K562 (cell line): ENCODE measurements around the gene ZFP64. TPM values are rescaled to one million over a fixed set of nuclear protein-coding genes. Genes with fewer than 3 reads are reported as not detected.

Experiments
- ATAC-seq: fragments of 200-7000 bp; cut with Tn5 transposase; 3 replicates; pipeline ENCODE4 v1.9.1; 2020; ENCODE audit warnings: moderate library complexity
- BruUV-seq: library from RNA; stranded (reverse); fragments of 400-500 nt; replicated peaks from 2 replicates; lab custom pipeline; 2021; lab: Mats Ljungman, UMichigan
- CTCF ChIA-PET: fragments of 300-600 bp; formaldehyde crosslinking; extraction: SDS; loops from one replicate; lab custom pipeline; 2021; ENCODE audit warnings: low intra/inter-chr PET ratio; lab: Yijun Ruan, JAX
- POLR2A ChIA-PET: fragments of 300-600, 350-650 bp; sonication (Branson Sonifier 250); formaldehyde crosslinking; extraction: SDS; loops from one replicate; lab custom pipeline; 2021; ENCODE audit warnings: antibody characterized with exemption, inconsistent platforms; lab: Yijun Ruan, JAX
- DNase-seq, 4 experiments: peaks; one replicate each; pipeline versions ENCODE4 v3.0.0 to v3.0.0-alpha.2; 2011 to 2018; ENCODE audit warnings: low spot score in 3 of 4, mixed read lengths in 3 of 4; ENCODE audit errors: extremely low read depth in 1 of 4
- FAIRE-seq: peaks from 2 replicates; lab custom pipeline; 2011; peaks lifted over from hg19 to GRCh38; lab: Jason Lieb, UNC
- H2AFZ ChIP-seq: 2 replicates; pipeline ENCODE4 v1.6.0; 2011; ENCODE audit warnings: low read depth, low read length, control low read depth, inconsistent platforms
- H3K27ac ChIP-seq: fragments of 200-600 bp; 3 replicates; pipeline ENCODE4 v1.8.0; 2011; ENCODE audit warnings: low read depth, mild to moderate bottlenecking, control low read depth, inconsistent platforms, low read length, moderate library complexity, mixed read lengths; ENCODE audit errors: extremely low read depth
- H3K27me3 ChIP-seq, 2 experiments: fragments of 300-600 bp in 1 of 2; 2 replicates in 1 of 2; 3 replicates in 1 of 2; pipeline versions ENCODE4 v1.6.0 to v1.8.0; 2011; ENCODE audit warnings: inconsistent platforms in 2 of 2, low read length in 2 of 2, mild to moderate bottlenecking in 1 of 2, mixed read lengths in 1 of 2, moderate library complexity in 1 of 2; ENCODE audit not compliant: control insufficient read depth in 2 of 2, insufficient read depth in 2 of 2
- H3K36me3 ChIP-seq: fragments of 300-600 bp; 3 replicates; pipeline ENCODE4 v1.8.0; 2011; ENCODE audit warnings: mild to moderate bottlenecking, low read length, inconsistent platforms; ENCODE audit not compliant: control insufficient read depth, insufficient read depth
- H3K4me1 ChIP-seq, 2 experiments: fragments of 200-600 bp in 1 of 2; replicated peaks in 1 of 2; 2 replicates in 1 of 2; 3 replicates in 1 of 2; pipeline versions ENCODE4 v1.5.1 to v1.8.0; 2011; ENCODE audit warnings: inconsistent platforms in 2 of 2, low read length in 2 of 2, mild to moderate bottlenecking in 1 of 2, mixed read lengths in 1 of 2, moderate library complexity in 1 of 2; ENCODE audit not compliant: control insufficient read depth in 2 of 2, insufficient read depth in 2 of 2
- H3K4me2 ChIP-seq: 2 replicates; pipeline ENCODE4 v1.6.1; 2011; ENCODE audit warnings: low read length, control low read depth, inconsistent platforms, mixed read lengths; ENCODE audit not compliant: insufficient read depth
- H3K4me3 ChIP-seq: fragments of 200-600 bp; sonication (generic), shearing (Covaris generic); 2 replicates; pipeline ENCODE4 v1.5.1; 2016; ENCODE audit warnings: control low read depth, inconsistent platforms
- H3K79me2 ChIP-seq: fragments of 200-600 bp; 3 replicates; pipeline ENCODE4 v1.8.0; 2011; ENCODE audit warnings: low read length, inconsistent platforms; ENCODE audit not compliant: control insufficient read depth, insufficient read depth
- H3K9ac ChIP-seq, 2 experiments: 2 replicates each; pipeline versions ENCODE4 v1.6.0 to v1.6.1; 2011; ENCODE audit warnings: low read depth in 2 of 2, low read length in 2 of 2, control low read depth in 1 of 2, inconsistent platforms in 1 of 2, mild to moderate bottlenecking in 1 of 2, mixed read lengths in 1 of 2; ENCODE audit not compliant: insufficient read depth in 1 of 2
- H3K9me1 ChIP-seq: one replicate; pipeline ENCODE4 v1.6.0; 2011; ENCODE audit warnings: inconsistent platforms, mild to moderate bottlenecking, low read length, moderate library complexity; ENCODE audit not compliant: control insufficient read depth, insufficient read depth
- H3K9me3 ChIP-seq: replicated peaks from 2 replicates; pipeline ENCODE4 v1.5.1; 2011; ENCODE audit warnings: low read depth, low read length, inconsistent platforms; ENCODE audit not compliant: control insufficient read depth, insufficient read depth
- H4K20me1 ChIP-seq: replicated peaks from 2 replicates; pipeline ENCODE4 v1.6.1; 2011; ENCODE audit warnings: low read length, inconsistent platforms, mixed read lengths; ENCODE audit not compliant: control insufficient read depth, insufficient read depth
- PHF20 ChIP-seq: fragments of 450-650 bp; IDR thresholded peaks from 2 replicates; pipeline ENCODE4 v1.6.1; 2018; ENCODE audit not compliant: partially characterized antibody
- RBM25 ChIP-seq: fragments of 200-400 bp; formaldehyde crosslinking; IDR thresholded peaks from 2 replicates; pipeline ENCODE4 v1.6.1; 2018; ENCODE audit warnings: low read length, low read depth, moderate library complexity; ENCODE audit not compliant: severe bottlenecking
- SMC3 ChIP-seq: conservative IDR thresholded peaks from 2 replicates; pipeline ENCODE4 v1.6.1; 2011; ENCODE audit warnings: low read depth, low read length, improper control_type of control experiment; ENCODE audit not compliant: insufficient read depth
- STAG1 ChIP-seq: sonication (generic); formaldehyde crosslinking; IDR thresholded peaks from 2 replicates; pipeline ENCODE4 v1.5.0; 2020; ENCODE audit warnings: missing genetic modification reagents, borderline replicate concordance
- ZNF124 ChIP-seq: sonication (generic); formaldehyde crosslinking; IDR thresholded peaks from 2 replicates; pipeline ENCODE4 v1.8.1; 2022; ENCODE audit warnings: missing genetic modification reagents
- ZNF134 ChIP-seq: fragments of 250-450 bp; sonication (Bioruptor Pico); conservative IDR thresholded peaks from 2 replicates; pipeline ENCODE4 v1.4.0; 2020
- ZNF408 ChIP-seq: fragments of 250-450 bp; sonication (Bioruptor Pico); IDR thresholded peaks from 2 replicates; pipeline ENCODE4 v1.4.0; 2020; ENCODE audit warnings: low read depth, mild to moderate bottlenecking, moderate library complexity
- WGBS: fragments of 100-300 bp; shearing (Covaris generic); methylation state at CpG from one replicate; pipeline ENCODE4 v1.1.6; 2016; ENCODE audit warnings: low coverage, mixed read lengths; ENCODE audit not compliant: insufficient coverage; ENCODE audit errors: missing lambda C conversion rate; 5-methylcytosine and 5-hydroxymethylcytosine counted together
- in situ Hi-C: fragments of 300-500 bp; cut with MboI; formaldehyde crosslinking; loops from 4 replicates; pipeline ENCODE4 v1.15.0; 2018; ENCODE audit warnings: inconsistent platforms, mixed read lengths
- intact Hi-C: fragments of 100-400 bp; cut with micrococcal nuclease; formaldehyde crosslinking; loops from 2 replicates; pipeline ENCODE4 v1.14.2; 2022
- polyA plus RNA-seq, 8 experiments: library from polyadenylated mRNA; depleted of rRNA in 4 of 8; stranded (reverse) in 5 of 8; unstranded in 3 of 8; fragments of >200 nt; fragmentation: Nextera tagmentation in 2 of 8; fragmentation: Illumina TruSeq in 1 of 8; extraction: Ambion mirVana in 2 of 8; extraction: Trizol in 1 of 8; gene quantifications; 2 replicates each; pipeline versions ENCODE4 v1.2.1 to v1.2.3, GENCODE V29; 2011 to 2014; ENCODE audit warnings: inconsistent platforms in 1 of 8, missing spikeins in 1 of 8
- total RNA-seq, 7 experiments: library from RNA; depleted of rRNA in 6 of 7; stranded (reverse); fragments of >200 nt in 6 of 7; fragmentation: Illumina TruSeq in 2 of 7; extraction: Trizol in 2 of 7; gene quantifications; 2 replicates each; pipeline versions ENCODE4 v1.2.1 to v1.2.3, GENCODE V29; 2011 to 2021; ENCODE audit warnings: low replicate concordance in 1 of 7

ZFP64 gene
- total and polyA plus RNA-seq, 9 of the 15 experiments (the other 6 are each of a cell fraction or from before 2014, with no cell fraction given): 1.4 to 13.4 (median 7.0) TPM

GRCh38 chr20:52213995-52214394, 22.4 kb upstream of the ZFP64 start:
- CTCF ChIA-PET: no interaction called here
- in situ Hi-C loops (no loop called here), intact Hi-C loops (loop anchor here (10.0 kb wide), 1 partner anchor 89 kb away; no protein-coding TSS in a partner anchor)
- TF ChIP-seq ZNF134 (CRISPR knock-in tag) (no peak), STAG1 (CRISPR knock-in tag) (no peak), RBM25 (no peak), PHF20 (no peak), ZNF408 (no peak), SMC3 (no peak), ZNF124 (CRISPR knock-in tag) (no peak)
- Histone ChIP-seq H4K20me1 (no peaks in the 10 kb centered on the region), H3K9me1 (no peaks in the 10 kb centered on the region), H3K36me3 (no peaks in the 10 kb centered on the region; the same call in 2 of the 3 replicates), H3K27ac (no peak overlapping the region), H3K4me1 (no peaks in the 10 kb centered on the region; a peak in 1 of 5 replicates), H2AFZ (no peak overlapping the region), H3K79me2 (peaks cover 41% of the 10 kb centered on the region), H3K4me2 (no peak overlapping the region), H3K27me3 (no peaks in the 10 kb centered on the region; a peak in 1 of 5 replicates), H3K9me3 (no peaks in the 10 kb centered on the region; the same call in 1 of the 2 replicates), H3K4me3 (no peak overlapping the region), H3K9ac (no peak overlapping the region)
- no peak for FAIRE-seq
- ATAC-seq: no peak
- DNase-seq: no peak
- 30% methylated on average over 4 of the region's 4 CpGs for WGBS
- no TSS peak for BruUV-seq
- POLR2A ChIA-PET: no interaction called here
